HepG2 (cell line): ENCODE measurements around the gene LGALS14. TPM values are rescaled to one million over a fixed set of nuclear protein-coding genes. Genes with fewer than 3 reads are reported as not detected.

Experiments
- ATAC-seq: fragments of 200-7000 bp; cut with Tn5 transposase; 3 replicates; pipeline ENCODE4 v1.9.1; 2020; ENCODE audit warnings: mild to moderate bottlenecking, moderate library complexity
- BruUV-seq: library from RNA; stranded (reverse); fragments of 400-500 nt; replicated peaks from 2 replicates; lab custom pipeline; 2021; lab: Mats Ljungman, UMichigan
- CTCF ChIA-PET: fragments of 300-600 bp; formaldehyde crosslinking; extraction: SDS; loops from one replicate; lab custom pipeline; 2021; ENCODE audit warnings: low total read pairs, inconsistent platforms, low intra/inter-chr PET ratio; lab: Yijun Ruan, JAX
- POLR2A ChIA-PET: fragments of 350-600 bp; sonication (Branson Sonifier 250); formaldehyde crosslinking; loops from one replicate; lab custom pipeline; 2020; ENCODE audit warnings: antibody characterized with exemption, inconsistent platforms; lab: Yijun Ruan, JAX
- DNase-seq: peaks from one replicate; pipeline ENCODE4 v3.0.0-alpha.2; 2015; ENCODE audit warnings: low spot score
- FAIRE-seq: peaks from 3 replicates; lab custom pipeline; 2011; peaks lifted over from hg19 to GRCh38; lab: Jason Lieb, UNC
- H2AFZ ChIP-seq: one replicate; pipeline ENCODE4 v1.6.1; 2011; ENCODE audit warnings: low read length, inconsistent platforms
- H3K27ac ChIP-seq: fragments of 300-600 bp; 3 replicates; pipeline ENCODE4 v1.8.0; 2011; ENCODE audit warnings: mixed run types, mild to moderate bottlenecking, mixed read lengths, low read length, inconsistent platforms; ENCODE audit not compliant: insufficient read depth; ENCODE audit errors: extremely low read length
- H3K27me3 ChIP-seq, 2 experiments: fragments of 200-600 bp in 1 of 2; 2 replicates in 1 of 2; 3 replicates in 1 of 2; pipeline versions ENCODE4 v1.6.0 to v1.8.0; 2011; ENCODE audit warnings: low read length in 2 of 2, mild to moderate bottlenecking in 2 of 2, moderate library complexity in 2 of 2, inconsistent platforms in 1 of 2; ENCODE audit not compliant: insufficient read depth in 2 of 2, control insufficient read depth in 1 of 2
- H3K36me3 ChIP-seq, 2 experiments: fragments of 200-600 bp in 1 of 2; replicated peaks in 1 of 2; 2 replicates in 1 of 2; 3 replicates in 1 of 2; pipeline versions ENCODE4 v1.5.1 to v1.8.0; 2011; ENCODE audit warnings: low read length in 2 of 2, inconsistent platforms in 1 of 2; ENCODE audit not compliant: insufficient read depth in 2 of 2, control insufficient read depth in 1 of 2
- H3K4me1 ChIP-seq: 2 replicates; pipeline ENCODE4 v1.5.1; 2012; ENCODE audit warnings: low read length, inconsistent platforms; ENCODE audit not compliant: insufficient read depth
- H3K4me2 ChIP-seq: 2 replicates; pipeline ENCODE4 v1.6.0; 2011; ENCODE audit warnings: low read depth, low read length, inconsistent platforms
- H3K4me3 ChIP-seq, 3 experiments: fragments of 200-600 bp in 1 of 3; sonication (generic), shearing (Covaris generic) in 1 of 3; replicated peaks in 1 of 3; 2 replicates each; pipeline ENCODE4 v1.5.1; 2011 to 2016; ENCODE audit warnings: low read length in 3 of 3, inconsistent platforms in 2 of 3, low read depth in 2 of 3, mild to moderate bottlenecking in 2 of 3, control low read depth in 1 of 3, mixed read lengths in 1 of 3; ENCODE audit not compliant: insufficient read depth in 1 of 3
- H3K79me2 ChIP-seq: one replicate; pipeline ENCODE4 v1.6.1; 2011; ENCODE audit warnings: low read length, inconsistent platforms; ENCODE audit not compliant: insufficient read depth
- H3K9ac ChIP-seq: 2 replicates; pipeline ENCODE4 v1.6.0; 2011; ENCODE audit warnings: mild to moderate bottlenecking, low read depth, low read length, inconsistent platforms; ENCODE audit not compliant: insufficient read depth
- H3K9me3 ChIP-seq: 2 replicates; pipeline ENCODE4 v1.5.1; 2012; ENCODE audit warnings: mild to moderate bottlenecking, low read length
- H4K20me1 ChIP-seq: 2 replicates; pipeline ENCODE4 v1.6.0; 2011; ENCODE audit warnings: inconsistent platforms, mild to moderate bottlenecking, low read length, moderate library complexity; ENCODE audit not compliant: insufficient read depth
- CSRNP1 ChIP-seq: sonication (generic); formaldehyde crosslinking; IDR thresholded peaks from 2 replicates; pipeline ENCODE4 v1.8.1; 2023; ENCODE audit warnings: mild to moderate bottlenecking, missing genetic modification reagents
- HOXA3 ChIP-seq: sonication (generic); formaldehyde crosslinking; IDR thresholded peaks from 2 replicates; pipeline ENCODE4 v1.5.0; 2020; ENCODE audit warnings: missing genetic modification reagents
- MED1 ChIP-seq: sonication (generic); formaldehyde crosslinking; IDR thresholded peaks from 2 replicates; pipeline ENCODE4 v1.4.0; 2020; ENCODE audit warnings: missing genetic modification reagents
- SMAD3 ChIP-seq: sonication (generic); formaldehyde crosslinking; IDR thresholded peaks from 2 replicates; pipeline ENCODE4 v1.4.0; 2020; ENCODE audit warnings: missing genetic modification reagents
- SYNCRIP ChIP-seq: fragments of 200-400 bp; formaldehyde crosslinking; IDR thresholded peaks from 2 replicates; pipeline ENCODE4 v1.6.1; 2018; ENCODE audit warnings: mild to moderate bottlenecking, low read depth, low read length; ENCODE audit not compliant: insufficient read depth
- ZBTB21 ChIP-seq: sonication (generic); formaldehyde crosslinking; IDR thresholded peaks from 2 replicates; pipeline ENCODE4 v1.4.0; 2020; ENCODE audit warnings: missing genetic modification reagents
- ZBTB8A ChIP-seq: sonication (generic); formaldehyde crosslinking; IDR thresholded peaks from 2 replicates; pipeline ENCODE4 v1.4.0; 2020; ENCODE audit warnings: mild to moderate bottlenecking, low read depth, missing genetic modification reagents, borderline replicate concordance
- ZC3H4 ChIP-seq: sonication (generic); formaldehyde crosslinking; IDR thresholded peaks from 2 replicates; pipeline ENCODE4 v1.4.0; 2020; ENCODE audit warnings: missing genetic modification reagents, borderline replicate concordance
- ZMYM4 ChIP-seq: sonication (generic); formaldehyde crosslinking; IDR thresholded peaks from 2 replicates; pipeline ENCODE4 v1.8.1; 2023; ENCODE audit warnings: mild to moderate bottlenecking, missing genetic modification reagents
- ZNF160 ChIP-seq: sonication (generic); formaldehyde crosslinking; IDR thresholded peaks from 2 replicates; pipeline ENCODE4 v1.8.0; 2022; ENCODE audit warnings: mild to moderate bottlenecking, inconsistent platforms, missing genetic modification reagents
- ZNF225 ChIP-seq: sonication (generic); formaldehyde crosslinking; IDR thresholded peaks from 2 replicates; pipeline ENCODE4 v1.4.0; 2020; ENCODE audit warnings: mild to moderate bottlenecking, missing genetic modification reagents
- ZNF484 ChIP-seq: sonication (generic); formaldehyde crosslinking; IDR thresholded peaks from 2 replicates; pipeline ENCODE4 v1.5.1; 2020; ENCODE audit warnings: mild to moderate bottlenecking, low read depth, missing genetic modification reagents, borderline replicate concordance
- ZNF652 ChIP-seq: IDR thresholded peaks from 2 replicates; pipeline ENCODE4 v1.6.1; 2016; ENCODE audit warnings: low read depth, borderline replicate concordance
- WGBS: methylation state at CpG from one replicate; pipeline ENCODE4 v1.1.6; 2017; ENCODE audit warnings: low lambda C conversion rate; 5-methylcytosine and 5-hydroxymethylcytosine counted together
- in situ Hi-C: cut with HindIII; loops from 2 replicates; pipeline ENCODE4 v1.10.0; 2017; ENCODE audit warnings: low pct_unique_long_range_greater_than_20kb; ENCODE audit not compliant: extremely low pct_ligation_motif_present
- intact Hi-C: fragments of 100-400 bp; cut with micrococcal nuclease; formaldehyde crosslinking; loops from one replicate; pipeline ENCODE4 v1.10.0; 2022; ENCODE audit not compliant: unreplicated experiment
- polyA plus RNA-seq, 8 experiments: library from polyadenylated mRNA; depleted of rRNA in 3 of 8; stranded (reverse) in 7 of 8; unstranded in 1 of 8; fragments of >200 nt; fragmentation: Illumina TruSeq in 4 of 8; extraction: Trizol in 4 of 8; gene quantifications; 2 replicates each; pipeline versions ENCODE4 v1.2.1 to v1.2.3, GENCODE V29; 2011 to 2016; ENCODE audit warnings: low read depth in 4 of 8, missing spikeins in 1 of 8, mixed read lengths in 1 of 8; ENCODE audit not compliant: insufficient read depth in 1 of 8
- total RNA-seq, 5 experiments: library from RNA; depleted of rRNA; stranded (reverse); fragments of >200 nt; fragmentation: Illumina TruSeq; extraction: Trizol; gene quantifications; 2 replicates each; pipeline ENCODE4 v1.2.3, GENCODE V29; 2016; ENCODE audit warnings: low read depth in 1 of 5

The LGALS14 gene
- total and polyA plus RNA-seq, 2 of the 13 experiments (the other 11 are each of a cell fraction or from before 2014, with no cell fraction given) = not detected

GRCh38 chr19:39737351-39737750, 33.1 kb downstream of the LGALS14 start:
- FAIRE-seq (no peak), ATAC-seq (no peak), DNase-seq (no peak)
- H3K4me3 ChIP-seq = no peak overlapping the region
- BruUV-seq = no TSS peak
- no peaks in the 10 kb centered on the region for H4K20me1 ChIP-seq
- H3K79me2 ChIP-seq = no peaks in the 10 kb centered on the region
- no peak overlapping the region for H3K9ac ChIP-seq
- no peak overlapping the region for H2AFZ ChIP-seq
- no peak overlapping the region for H3K27ac ChIP-seq
- ChIA-PET CTCF (no interaction called here), POLR2A (no interaction called here)
- H3K9me3 ChIP-seq = no peaks in the 10 kb centered on the region
- intact Hi-C loops (no loop called here), in situ Hi-C loops (no loop called here)
- H3K4me1 ChIP-seq = no peaks in the 10 kb centered on the region
- WGBS = 22% methylated on average over 3 of the region's 3 CpGs
- H3K36me3 ChIP-seq = no peaks in the 10 kb centered on the region
- TF ChIP-seq ZNF652 (CRISPR knock-in tag) (no peak), ZBTB8A (no peak), ZNF225 (CRISPR knock-in tag) (no peak), SMAD3 (CRISPR knock-in tag) (no peak), ZBTB21 (CRISPR knock-in tag) (no peak), HOXA3 (no peak), CSRNP1 (CRISPR knock-in tag) (no peak), ZNF484 (no peak), MED1 (CRISPR knock-in tag) (no peak), SYNCRIP (no peak), ZMYM4 (CRISPR knock-in tag) (no peak), ZC3H4 (no peak), ZNF160 (CRISPR knock-in tag) (no peak)
- peaks cover 3 to 13% of the 10 kb centered on the region in 2 experiments; a peak in 1 of 5 replicates for H3K27me3 ChIP-seq
- H3K4me2 ChIP-seq = no peak overlapping the region
